ENCODE measurements around the gene PPP1R9B.

The PPP1R9B gene

GRCh38 chr17:50127697-50128361 is 22.6 kb downstream of the PPP1R9B start:
- no peak for TF ChIP-seq CTCF (IDR thresholded peaks at IDR 0.05; ENCODE audit: low read depth, low read length)
- DNase-seq (ENCODE audit: extremely low read depth, low read depth) = no peak

- DNase-seq (ENCODE audit: extremely low read depth, low read depth) = no peak
- no peak for TF ChIP-seq CTCF (IDR thresholded peaks at IDR 0.05; ENCODE audit: low read depth, low read length)
These were observed 25.0 kb downstream of the PPP1R9B start for GRCh38 chr17:50125420-50125997.

- TF ChIP-seq CTCF (IDR thresholded peaks at IDR 0.05; ENCODE audit: low read depth, low read length) = no peak
- DNase-seq (ENCODE audit: extremely low read depth, low read depth) = no peak
These were observed 26.7 kb downstream of the PPP1R9B start for GRCh38 chr17:50123649-50124349.

GRCh38 chr17:50122945-50123344 is 27.5 kb downstream of the PPP1R9B start:
- TF ChIP-seq CTCF (IDR thresholded peaks at IDR 0.05; ENCODE audit: low read depth, low read length) = no peak
- no peak for DNase-seq (ENCODE audit: extremely low read depth, low read depth)

GRCh38 chr17:50120475-50121253 is 29.8 kb downstream of the PPP1R9B start:
- no peak for DNase-seq (ENCODE audit: extremely low read depth, low read depth)
- no peak for TF ChIP-seq CTCF (IDR thresholded peaks at IDR 0.05; ENCODE audit: low read depth, low read length)

GRCh38 chr17:50118828-50119218 is 31.7 kb downstream of the PPP1R9B start:
- no peak for TF ChIP-seq CTCF (IDR thresholded peaks at IDR 0.05; ENCODE audit: low read depth, low read length)
- DNase-seq (ENCODE audit: extremely low read depth, low read depth) = no peak
